Measurements from ENCODE around the gene TMEM237. TPM values are rescaled to one million over a fixed set of nuclear protein-coding genes. Genes with fewer than 3 reads are reported as not detected.

Gene TMEM237
- total and polyA plus RNA-seq, 7 donors = 7.0 to 19.5 (median 13.9) TPM

DNA sequence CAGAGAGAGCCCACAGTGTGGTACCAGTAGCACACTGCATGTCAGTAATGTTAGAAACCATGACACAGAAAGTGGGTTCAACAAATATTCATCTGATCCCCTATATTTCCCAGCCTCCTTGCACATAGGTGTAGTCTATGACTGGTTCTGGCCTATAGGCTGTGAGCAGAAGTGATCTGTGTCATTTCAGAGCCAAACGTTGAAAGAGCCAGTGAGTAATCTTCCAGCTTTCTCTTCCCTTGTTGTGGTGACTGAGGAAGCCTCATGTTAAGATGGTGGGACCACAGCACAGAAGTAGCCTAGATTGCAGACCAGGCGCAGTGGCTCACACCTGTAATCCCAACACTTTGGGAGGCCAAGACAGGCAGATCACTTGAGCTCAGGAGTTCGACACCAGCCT, 4.1 kb downstream of the TMEM237 start:
- Histone ChIP-seq H3K9me3 (no peaks in the 10 kb centered on the region), H3K4me3 (no peak overlapping the region), H3K36me3 (ENCODE audit: insufficient read depth in 1 of 2, low read depth in 1 of 2) (peaks cover 0 to 52% of the 10 kb centered on the region in 2 donors), H3K27me3 (ENCODE audit: insufficient read depth in 3 of 3, low read length in 2 of 3) (no peaks in the 10 kb centered on the region), H3K4me1 (peaks cover 9% of the 10 kb centered on the region), H3K27ac (no peak overlapping the region)
- TF ChIP-seq CTCF (IDR thresholded peaks at IDR 0.05) = no peak
- ATAC-seq = no peak
- DNase-seq = no peak
- 75 to 87% (median 82%) methylated on average over 3 of the region's 3 CpGs for WGBS, 3 donors
- intact Hi-C loops (cut with DNase I) = loop anchor here (5.0 to 10.0 kb wide), 3 partner anchors 66 to 244 kb away; no protein-coding TSS in a partner anchor

- Histone ChIP-seq H3K36me3 (ENCODE audit: insufficient read depth in 1 of 2, low read depth in 1 of 2) (peaks cover 3 to 61% of the 10 kb centered on the region in 2 donors), H3K4me1 (peaks cover 5% of the 10 kb centered on the region), H3K4me3 (no peak overlapping the region), H3K9me3 (no peaks in the 10 kb centered on the region), H3K27ac (no peak overlapping the region), H3K27me3 (ENCODE audit: insufficient read depth in 3 of 3, low read length in 2 of 3) (no peaks in the 10 kb centered on the region)
- WGBS, 3 donors = 76 to 92% (median 79%) methylated on average over 4 of the region's 4 CpGs
- DNase-seq (no peak), ATAC-seq (no peak)
- intact Hi-C loops (cut with DNase I) = loop anchor here (5.0 to 10.0 kb wide), 3 partner anchors 66 to 244 kb away; no protein-coding TSS in a partner anchor
- no peak for TF ChIP-seq CTCF (IDR thresholded peaks at IDR 0.05)
Measured at GRCh38 chr2:201638326-201638725, 5.0 kb downstream of the TMEM237 start.

- H3K4me3 ChIP-seq = no peak overlapping the region
- peaks cover 8 to 98% of the 10 kb centered on the region in 2 donors for H3K36me3 ChIP-seq (ENCODE audit: insufficient read depth in 1 of 2, low read depth in 1 of 2)
- TF ChIP-seq CTCF (IDR thresholded peaks at IDR 0.05) = no peak
- H3K9me3 ChIP-seq = no peaks in the 10 kb centered on the region
- ATAC-seq = no peak
- no peaks in the 10 kb centered on the region for H3K27me3 ChIP-seq (ENCODE audit: insufficient read depth in 3 of 3, low read length in 2 of 3)
- intact Hi-C loops (cut with DNase I) = loop anchor here (10.0 kb wide), 2 partner anchors 71 to 239 kb away; no protein-coding TSS in a partner anchor
- no peak for DNase-seq
- 83 to 87% (median 86%) methylated on average over 4 of the region's 4 CpGs for WGBS, 3 donors
- H3K27ac ChIP-seq = no peak overlapping the region
- H3K4me1 ChIP-seq = no peaks in the 10 kb centered on the region
Measured at GRCh38 chr2:201633661-201634249, 9.5 kb downstream of the TMEM237 start.

GRCh38 chr2:201631041-201631440, 12.3 kb downstream of the TMEM237 start:
- Histone ChIP-seq H3K9me3 (no peaks in the 10 kb centered on the region), H3K27me3 (ENCODE audit: insufficient read depth in 3 of 3, low read length in 2 of 3) (no peaks in the 10 kb centered on the region), H3K36me3 (ENCODE audit: insufficient read depth in 1 of 2, low read depth in 1 of 2) (peaks cover 8 to 100% of the 10 kb centered on the region in 2 donors), H3K4me1 (no peaks in the 10 kb centered on the region), H3K27ac (no peak overlapping the region), H3K4me3 (no peak overlapping the region)
- WGBS, 3 donors = 77 to 84% (median 80%) methylated on average over 8 of the region's 8 CpGs
- DNase-seq (no peak), ATAC-seq (no peak)
- TF ChIP-seq CTCF (IDR thresholded peaks at IDR 0.05) = no peak
- intact Hi-C loops (cut with DNase I) = loop anchor here (10.0 kb wide), 2 partner anchors 74 to 236 kb away; no protein-coding TSS in a partner anchor

Data from psoas muscle (tissue), 8 donors.